Dendritic cell treated with granulocyte-macrophage colony-stimulating factor and Interleukin-4, amounts not matched to agents 40 ng/mL and 50 ng/mL, for 4 days (primary cell): ENCODE data around the gene SCN2B.

Experiments used
- H3K27ac Mint-ChIP-seq: one replicate; pipeline ENCODE4 v1.8.0; 2022; ENCODE audit warnings: mild to moderate bottlenecking, mixed read lengths
- H3K27me3 Mint-ChIP-seq: one replicate; pipeline ENCODE4 v1.8.0; 2022; ENCODE audit warnings: mild to moderate bottlenecking, mixed read lengths
- H3K36me3 Mint-ChIP-seq: one replicate; pipeline ENCODE4 v1.8.0; 2022; ENCODE audit warnings: low read depth, mixed read lengths
- H3K4me1 Mint-ChIP-seq: one replicate; pipeline ENCODE4 v1.8.0; 2022; ENCODE audit warnings: low read depth, mixed read lengths
- H3K4me3 Mint-ChIP-seq: one replicate; pipeline ENCODE4 v1.8.0; 2022; ENCODE audit warnings: mild to moderate bottlenecking, moderate library complexity, mixed read lengths
- H3K9me3 Mint-ChIP-seq: one replicate; pipeline ENCODE4 v1.8.0; 2022; ENCODE audit warnings: mixed read lengths
- intact Hi-C: fragments of 100-400 bp; cut with micrococcal nuclease; formaldehyde crosslinking; loops from one replicate; pipeline ENCODE4 v1.15.0; 2022

The SCN2B gene

GRCh38 chr11:118163494-118163893 lies 12.9 kb downstream of the SCN2B start:
- H3K4me1 Mint-ChIP-seq, result no peaks in the 10 kb centered on the region
- H3K27me3 Mint-ChIP-seq, result peaks cover 55% of the 10 kb centered on the region
- no peaks in the 10 kb centered on the region for H3K36me3 Mint-ChIP-seq
- no peak overlapping the region for H3K4me3 Mint-ChIP-seq
- intact Hi-C loops, result no loop called here
- H3K9me3 Mint-ChIP-seq, result no peaks in the 10 kb centered on the region
- H3K27ac Mint-ChIP-seq, result no peak overlapping the region

- Mint-ChIP-seq H3K36me3 (no peaks in the 10 kb centered on the region), H3K9me3 (no peaks in the 10 kb centered on the region), H3K27ac (no peak overlapping the region), H3K4me3 (no peak overlapping the region), H3K27me3 (peaks cover 53% of the 10 kb centered on the region), H3K4me1 (no peaks in the 10 kb centered on the region)
- intact Hi-C loops, result no loop called here
These were observed 13.6 kb downstream of the SCN2B start for GRCh38 chr11:118162846-118163245.

GRCh38 chr11:118161786-118162185 lies 14.7 kb downstream of the SCN2B start:
- H3K4me3 Mint-ChIP-seq, result no peak overlapping the region
- no peaks in the 10 kb centered on the region for H3K36me3 Mint-ChIP-seq
- no peak overlapping the region for H3K27ac Mint-ChIP-seq
- no peaks in the 10 kb centered on the region for H3K9me3 Mint-ChIP-seq
- intact Hi-C loops, result no loop called here
- H3K27me3 Mint-ChIP-seq, result peaks cover 56% of the 10 kb centered on the region
- peaks cover 2% of the 10 kb centered on the region for H3K4me1 Mint-ChIP-seq

- Mint-ChIP-seq H3K36me3 (no peaks in the 10 kb centered on the region), H3K4me1 (peaks cover 27% of the 10 kb centered on the region), H3K27ac (no peak overlapping the region), H3K27me3 (peaks cover 78% of the 10 kb centered on the region), H3K4me3 (no peak overlapping the region), H3K9me3 (no peaks in the 10 kb centered on the region)
- intact Hi-C loops, result loop anchor here (10.0 kb wide), 1 partner anchor 327 kb away; no protein-coding TSS in a partner anchor
These were observed 19.1 kb downstream of the SCN2B start for GRCh38 chr11:118157186-118157895.

- Mint-ChIP-seq H3K27me3 (peaks cover 81% of the 10 kb centered on the region), H3K4me1 (peaks cover 29% of the 10 kb centered on the region), H3K4me3 (no peak overlapping the region), H3K9me3 (no peaks in the 10 kb centered on the region), H3K36me3 (no peaks in the 10 kb centered on the region), H3K27ac (no peak overlapping the region)
- intact Hi-C loops, result loop anchor here (10.0 kb wide), 1 partner anchor 328 kb away; no protein-coding TSS in a partner anchor
These were observed 19.8 kb downstream of the SCN2B start for GRCh38 chr11:118156531-118157185.

- Mint-ChIP-seq H3K4me3 (no peak overlapping the region), H3K27me3 (peaks cover 80% of the 10 kb centered on the region)
- intact Hi-C loops, result loop anchor here (10.0 kb wide), 1 partner anchor 329 kb away; no protein-coding TSS in a partner anchor
These were observed 20.5 kb downstream of the SCN2B start for GRCh38 chr11:118155776-118156530.

GRCh38 chr11:118154641-118155040 lies 21.8 kb downstream of the SCN2B start:
- H3K36me3 Mint-ChIP-seq, result no peaks in the 10 kb centered on the region
- no peaks in the 10 kb centered on the region for H3K9me3 Mint-ChIP-seq
- H3K4me3 Mint-ChIP-seq, result no peak overlapping the region
- H3K4me1 Mint-ChIP-seq, result peaks cover 29% of the 10 kb centered on the region
- intact Hi-C loops, result loop anchor here (10.0 kb wide), 1 partner anchor 330 kb away; no protein-coding TSS in a partner anchor
- peaks cover 89% of the 10 kb centered on the region for H3K27me3 Mint-ChIP-seq
- no peak overlapping the region for H3K27ac Mint-ChIP-seq

More at GRCh38 chr11:118155776-118156530, 20.5 kb downstream of the SCN2B start:
- H3K36me3 Mint-ChIP-seq, result no peaks in the 10 kb centered on the region
- no peaks in the 10 kb centered on the region for H3K9me3 Mint-ChIP-seq
- peaks cover 29% of the 10 kb centered on the region for H3K4me1 Mint-ChIP-seq
- H3K27ac Mint-ChIP-seq, result no peak overlapping the region

GRCh38 chr11:118153976-118154375 lies 22.5 kb downstream of the SCN2B start:
- intact Hi-C loops, result loop anchor here (10.0 kb wide), 1 partner anchor 331 kb away; no protein-coding TSS in a partner anchor
- H3K4me1 Mint-ChIP-seq, result peaks cover 29% of the 10 kb centered on the region
- H3K27ac Mint-ChIP-seq, result no peak overlapping the region
- H3K9me3 Mint-ChIP-seq, result no peaks in the 10 kb centered on the region
- peaks cover 87% of the 10 kb centered on the region for H3K27me3 Mint-ChIP-seq
- H3K36me3 Mint-ChIP-seq, result no peaks in the 10 kb centered on the region
- H3K4me3 Mint-ChIP-seq, result no peak overlapping the region

GRCh38 chr11:118153516-118153915 lies 22.9 kb downstream of the SCN2B start:
- Mint-ChIP-seq H3K27ac (no peak overlapping the region), H3K4me3 (peak overlapping the region; percentile 69), H3K36me3 (no peaks in the 10 kb centered on the region), H3K27me3 (peaks cover 83% of the 10 kb centered on the region), H3K9me3 (no peaks in the 10 kb centered on the region), H3K4me1 (peaks cover 29% of the 10 kb centered on the region)
- intact Hi-C loops, result loop anchor here (10.0 kb wide), 1 partner anchor 331 kb away; no protein-coding TSS in a partner anchor

GRCh38 chr11:118152552-118153471 lies 23.6 kb downstream of the SCN2B start, which contains the start of gene SCN4B:
SCN4B (minus strand) TSS chr11:118152823; CDS start chr11:118152673, 150 bp downstream.
- intact Hi-C loops, result loop anchor here (10.0 kb wide), 1 partner anchor 332 kb away; no protein-coding TSS in a partner anchor
- H3K4me1 Mint-ChIP-seq, result peaks cover 33% of the 10 kb centered on the region
- peaks cover 78% of the 10 kb centered on the region for H3K27me3 Mint-ChIP-seq
- peak within 1 kb of the TSS; percentile 69 for H3K4me3 Mint-ChIP-seq
- no peaks in the 10 kb centered on the region for H3K9me3 Mint-ChIP-seq
- no peaks in the 10 kb centered on the region for H3K36me3 Mint-ChIP-seq
- no peak within 1 kb of the TSS for H3K27ac Mint-ChIP-seq

GRCh38 chr11:118152020-118152551 lies 24.4 kb downstream of the SCN2B start:
- Mint-ChIP-seq H3K27ac (no peak overlapping the region), H3K36me3 (no peaks in the 10 kb centered on the region), H3K4me1 (peaks cover 40% of the 10 kb centered on the region), H3K27me3 (peaks cover 71% of the 10 kb centered on the region), H3K9me3 (no peaks in the 10 kb centered on the region), H3K4me3 (peak overlapping the region; percentile 60)
- intact Hi-C loops, result loop anchor here (10.0 kb wide), 1 partner anchor 333 kb away; no protein-coding TSS in a partner anchor

GRCh38 chr11:118151431-118151830 lies 25.0 kb downstream of the SCN2B start:
- intact Hi-C loops, result loop anchor here (10.0 kb wide), 1 partner anchor 333 kb away; no protein-coding TSS in a partner anchor
- no peaks in the 10 kb centered on the region for H3K36me3 Mint-ChIP-seq
- H3K4me1 Mint-ChIP-seq, result peaks cover 35% of the 10 kb centered on the region
- H3K27me3 Mint-ChIP-seq, result peaks cover 65% of the 10 kb centered on the region
- no peak overlapping the region for H3K27ac Mint-ChIP-seq
- no peak overlapping the region for H3K4me3 Mint-ChIP-seq
- no peaks in the 10 kb centered on the region for H3K9me3 Mint-ChIP-seq
